Smooth muscle cell (in vitro differentiated cells): ENCODE data around the gene C11orf98. TPM values are rescaled to one million over a fixed set of nuclear protein-coding genes. Genes with fewer than 3 reads are reported as not detected.

ENCODE experiments used
- DNase-seq: peaks from one replicate; lab custom pipeline; 2025; ENCODE audit not compliant: unreplicated experiment; lab: John Stamatoyannopoulos, UW
- H2AFZ ChIP-seq: fragments of 200-600 bp; sonication (generic); 2 replicates; pipeline ENCODE4 v1.6.0; 2016; ENCODE audit warnings: antibody characterized with exemption, low read depth, mild to moderate bottlenecking
- H3F3A ChIP-seq: fragments of 200-600 bp; sonication (generic); 2 replicates; pipeline ENCODE4 v1.6.0; 2017; ENCODE audit warnings: antibody characterized with exemption, low read depth
- H3K27ac ChIP-seq: fragments of 200-600 bp; sonication (generic); 2 replicates; pipeline ENCODE4 v1.5.1; 2016; ENCODE audit warnings: low read depth, mild to moderate bottlenecking
- H3K27me3 ChIP-seq: fragments of 200-600 bp; sonication (generic); 2 replicates; pipeline ENCODE4 v1.6.1; 2016; ENCODE audit warnings: low read depth, mild to moderate bottlenecking
- H3K36me3 ChIP-seq: fragments of 200-600 bp; sonication (generic); 2 replicates; pipeline ENCODE4 v1.5.1; 2016; ENCODE audit warnings: low read depth
- H3K4me1 ChIP-seq: fragments of 200-600 bp; sonication (generic); 2 replicates; pipeline ENCODE4 v1.5.1; 2016; ENCODE audit warnings: low read depth
- H3K4me2 ChIP-seq: fragments of 200-600 bp; sonication (generic); 2 replicates; pipeline ENCODE4 v1.6.0; 2016; ENCODE audit warnings: mild to moderate bottlenecking
- H3K4me3 ChIP-seq: fragments of 200-600 bp; sonication (generic); 2 replicates; pipeline ENCODE4 v1.5.1; 2016; ENCODE audit warnings: mild to moderate bottlenecking
- H3K79me2 ChIP-seq: fragments of 200-600 bp; sonication (generic); 2 replicates; pipeline ENCODE4 v1.6.0; 2016; ENCODE audit warnings: low read depth, mild to moderate bottlenecking
- H3K9ac ChIP-seq: fragments of 200-600 bp; sonication (generic); 2 replicates; pipeline ENCODE4 v1.6.0; 2016; ENCODE audit warnings: low read depth
- H3K9me3 ChIP-seq: fragments of 200-600 bp; sonication (generic); replicated peaks from 2 replicates; pipeline ENCODE4 v1.5.1; 2016; ENCODE audit warnings: low read depth
- H4K20me1 ChIP-seq: fragments of 200-600 bp; sonication (generic); 2 replicates; pipeline ENCODE4 v1.6.0; 2016; ENCODE audit warnings: low read depth
- WGBS: methylation state at CpG from one replicate; pipeline ENCODE4 v1.1.7; 2016; ENCODE audit warnings: low lambda C conversion rate; 5-methylcytosine and 5-hydroxymethylcytosine counted together
- polyA plus RNA-seq: library from polyadenylated mRNA; unstranded; fragments of >200 nt; fragmentation: Nextera tagmentation; extraction: Ambion mirVana; gene quantifications from 2 replicates; pipeline ENCODE4 v1.2.1, GENCODE V29; 2016
- small RNA-seq: library from RNA; depleted of rRNA; stranded (forward); fragments of <200 nt; gene quantifications from one replicate; pipeline ENCODE3, GENCODE V24; 2014
- total RNA-seq: library from RNA; depleted of rRNA; stranded (reverse); fragments of >200 nt; gene quantifications from 2 replicates; pipeline ENCODE4 v1.2.3, GENCODE V29; 2014
- TF ChIP-seq, protein P1 (sequence below): fragments of 200-600 bp; sonication (generic); IDR thresholded peaks from 2 replicates; pipeline ENCODE4 v1.5.1; 2017; ENCODE audit warnings: borderline replicate concordance, mild to moderate bottlenecking, antibody characterized with exemption; ENCODE audit not compliant: insufficient read depth, poor library complexity, severe bottlenecking

Gene C11orf98
- total and polyA plus RNA-seq, 2 experiments from 2014 or later: 68.4 to 101 TPM

DNA sequence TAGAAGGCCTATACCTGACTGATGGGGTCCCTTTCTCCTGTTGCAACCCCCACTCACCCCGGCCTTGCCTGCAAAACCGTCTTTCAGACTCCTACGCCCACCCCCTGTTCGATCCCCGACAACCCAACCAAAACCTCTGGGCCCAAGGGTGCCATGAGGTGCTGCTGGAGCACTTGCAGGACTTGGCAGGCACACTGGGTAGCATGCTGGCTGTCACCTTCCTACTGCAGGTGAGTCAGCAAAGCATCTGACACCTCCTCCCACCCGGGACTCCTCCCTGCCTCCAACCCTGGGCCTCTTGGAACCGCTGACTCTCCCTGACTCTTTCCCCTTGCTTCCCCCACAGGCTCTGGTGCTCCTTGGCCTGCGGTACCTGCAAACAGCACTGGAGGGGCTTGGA lies 50.7 kb downstream of the C11orf98 start:
- no peak overlapping the region for H2AFZ ChIP-seq
- TF ChIP-seq, protein P1, sequence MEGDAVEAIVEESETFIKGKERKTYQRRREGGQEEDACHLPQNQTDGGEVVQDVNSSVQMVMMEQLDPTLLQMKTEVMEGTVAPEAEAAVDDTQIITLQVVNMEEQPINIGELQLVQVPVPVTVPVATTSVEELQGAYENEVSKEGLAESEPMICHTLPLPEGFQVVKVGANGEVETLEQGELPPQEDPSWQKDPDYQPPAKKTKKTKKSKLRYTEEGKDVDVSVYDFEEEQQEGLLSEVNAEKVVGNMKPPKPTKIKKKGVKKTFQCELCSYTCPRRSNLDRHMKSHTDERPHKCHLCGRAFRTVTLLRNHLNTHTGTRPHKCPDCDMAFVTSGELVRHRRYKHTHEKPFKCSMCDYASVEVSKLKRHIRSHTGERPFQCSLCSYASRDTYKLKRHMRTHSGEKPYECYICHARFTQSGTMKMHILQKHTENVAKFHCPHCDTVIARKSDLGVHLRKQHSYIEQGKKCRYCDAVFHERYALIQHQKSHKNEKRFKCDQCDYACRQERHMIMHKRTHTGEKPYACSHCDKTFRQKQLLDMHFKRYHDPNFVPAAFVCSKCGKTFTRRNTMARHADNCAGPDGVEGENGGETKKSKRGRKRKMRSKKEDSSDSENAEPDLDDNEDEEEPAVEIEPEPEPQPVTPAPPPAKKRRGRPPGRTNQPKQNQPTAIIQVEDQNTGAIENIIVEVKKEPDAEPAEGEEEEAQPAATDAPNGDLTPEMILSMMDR: no peak
- DNase-seq: no peak
- peaks cover 12% of the 10 kb centered on the region for H3F3A ChIP-seq
- no peaks in the 10 kb centered on the region for H3K27me3 ChIP-seq
- no peak overlapping the region for H3K9ac ChIP-seq
- peak overlapping the region; percentile 44 for H3K27ac ChIP-seq
- no peaks in the 10 kb centered on the region for H4K20me1 ChIP-seq
- no peaks in the 10 kb centered on the region for H3K36me3 ChIP-seq
- H3K4me2 ChIP-seq: no peak overlapping the region
- peaks cover 11% of the 10 kb centered on the region for H3K4me1 ChIP-seq
- no peak overlapping the region for H3K4me3 ChIP-seq
- WGBS: 73% methylated on average over 8 of the region's 8 CpGs
- H3K9me3 ChIP-seq: no peaks in the 10 kb centered on the region
- peaks cover 8% of the 10 kb centered on the region for H3K79me2 ChIP-seq

DNA sequence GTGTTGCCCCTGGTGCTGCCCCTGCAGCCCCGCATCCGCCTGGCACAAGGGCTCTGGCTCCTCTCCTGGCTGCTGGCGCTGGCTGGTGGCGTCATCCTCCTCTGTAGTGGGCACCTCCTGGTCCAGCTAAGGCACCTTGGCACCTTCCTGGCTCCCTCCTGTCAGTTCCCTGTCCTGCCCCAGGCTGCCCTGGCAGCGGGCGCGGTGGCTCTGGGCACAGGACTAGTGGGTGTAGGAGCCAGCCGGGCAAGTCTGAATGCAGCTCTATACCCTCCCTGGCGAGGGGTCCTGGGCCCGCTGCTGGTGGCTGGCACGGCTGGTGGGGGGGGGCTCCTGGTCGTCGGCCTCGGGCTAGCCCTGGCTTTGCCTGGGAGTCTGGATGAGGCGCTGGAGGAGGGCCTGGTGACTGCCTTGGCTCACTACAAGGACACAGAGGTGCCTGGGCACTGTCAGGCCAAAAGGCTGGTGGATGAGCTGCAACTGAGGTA lies 51.7 kb downstream of the C11orf98 start:
- no peak overlapping the region for H3K4me3 ChIP-seq
- H3K9ac ChIP-seq: no peak overlapping the region

More for the DNA sequence above, 51.7 kb downstream of the C11orf98 start:
- Histone ChIP-seq H3K9me3 (no peaks in the 10 kb centered on the region), H3F3A (peaks cover 12% of the 10 kb centered on the region), H3K4me1 (peaks cover 11% of the 10 kb centered on the region), H3K79me2 (peaks cover 8% of the 10 kb centered on the region), H2AFZ (no peak overlapping the region), H3K27me3 (no peaks in the 10 kb centered on the region), H3K27ac (no peak overlapping the region), H3K4me2 (peak overlapping the region; percentile 82), H4K20me1 (no peaks in the 10 kb centered on the region), H3K36me3 (no peaks in the 10 kb centered on the region)
- WGBS: 91% methylated on average over 15 of the region's 15 CpGs
- TF ChIP-seq, protein P1: no peak
- no peak for DNase-seq

Small RNA genes lying within 50 kb of the gene (small RNA-seq; reads per million reads assigned to genes)
- gene SNORA57: not detected

Other genes starting within 250 kb of the C11orf98 start
- gene SCGB1A1, start 246.2 kb downstream of the C11orf98 start, total RNA-seq: not detected in 2 replicates
- gene SCGB1A1, start 246.2 kb downstream of the C11orf98 start, polyA plus RNA-seq: not detected in 2 replicates
- 229 and 240 TPM in 2 replicates for gene AHNAK, start 118.4 kb downstream of the C11orf98 start, total RNA-seq
- 27.2 and 58.8 TPM in 2 replicates for gene AHNAK, start 118.4 kb downstream of the C11orf98 start, polyA plus RNA-seq
- gene EEF1G, start 91.3 kb downstream of the C11orf98 start, total RNA-seq: 773 and 864 TPM in 2 replicates
- 433 and 463 TPM in 2 replicates for gene EEF1G, start 91.3 kb downstream of the C11orf98 start, polyA plus RNA-seq
- 3.0 and 5.5 TPM in 2 replicates for gene TUT1, start 73.7 kb downstream of the C11orf98 start, total RNA-seq
- 15.9 and 18.6 TPM in 2 replicates for gene TUT1, start 73.7 kb downstream of the C11orf98 start, polyA plus RNA-seq
- gene MTA2, start 63.3 kb downstream of the C11orf98 start, total RNA-seq: 57.0 and 65.9 TPM in 2 replicates
- 20.5 and 22.7 TPM in 2 replicates for gene MTA2, start 63.3 kb downstream of the C11orf98 start, polyA plus RNA-seq
- 20.6 and 35.0 TPM in 2 replicates for gene EML3, start 52.4 kb downstream of the C11orf98 start, total RNA-seq
- 36.8 and 47.2 TPM in 2 replicates for gene EML3, start 52.4 kb downstream of the C11orf98 start, polyA plus RNA-seq
- gene ROM1, start 52.0 kb downstream of the C11orf98 start, total RNA-seq: 0.63 and 4.0 TPM in 2 replicates
- gene ROM1, start 52.0 kb downstream of the C11orf98 start, polyA plus RNA-seq: 0.91 and 1.4 TPM in 2 replicates
- gene B3GAT3, start 43.2 kb downstream of the C11orf98 start, total RNA-seq: 19.3 and 20.0 TPM in 2 replicates
- 66.9 and 73.8 TPM in 2 replicates for gene B3GAT3, start 43.2 kb downstream of the C11orf98 start, polyA plus RNA-seq
- 176 and 186 TPM in 2 replicates for gene GANAB, start 18.6 kb downstream of the C11orf98 start, total RNA-seq
- gene GANAB, start 18.6 kb downstream of the C11orf98 start, polyA plus RNA-seq: 194 and 225 TPM in 2 replicates
- gene INTS5, start 11.9 kb downstream of the C11orf98 start, total RNA-seq: 7.3 and 8.2 TPM in 2 replicates
- gene INTS5, start 11.9 kb downstream of the C11orf98 start, polyA plus RNA-seq: 11.9 and 13.2 TPM in 2 replicates
- gene CSKMT, start 102 bp upstream of the C11orf98 start, total RNA-seq: 1.3 and 4.9 TPM in 2 replicates
- gene CSKMT, start 102 bp upstream of the C11orf98 start, polyA plus RNA-seq: 1.4 and 9.8 TPM in 2 replicates
- gene UQCC3, start 6.5 kb upstream of the C11orf98 start, total RNA-seq: 5.5 and 7.7 TPM in 2 replicates
- gene UQCC3, start 6.5 kb upstream of the C11orf98 start, polyA plus RNA-seq: 14.4 and 16.7 TPM in 2 replicates
- 1.5 and 5.6 TPM in 2 replicates for gene LBHD1, start 7.1 kb upstream of the C11orf98 start, total RNA-seq
- 3.9 and 7.7 TPM in 2 replicates for gene LBHD1, start 7.1 kb upstream of the C11orf98 start, polyA plus RNA-seq
- gene UBXN1, start 13.9 kb upstream of the C11orf98 start, total RNA-seq: 52.2 and 58.1 TPM in 2 replicates
- 73.5 and 78.4 TPM in 2 replicates for gene UBXN1, start 13.9 kb upstream of the C11orf98 start, polyA plus RNA-seq
- gene LRRN4CL, start 24.3 kb upstream of the C11orf98 start, total RNA-seq: 0.76 and 1.3 TPM in 2 replicates
- not detected in 2 replicates for gene LRRN4CL, start 24.3 kb upstream of the C11orf98 start, polyA plus RNA-seq
- 76.4 and 79.7 TPM in 2 replicates for gene BSCL2, start 42.2 kb upstream of the C11orf98 start, total RNA-seq
- 115 and 123 TPM in 2 replicates for gene BSCL2, start 42.2 kb upstream of the C11orf98 start, polyA plus RNA-seq
- 0.18 TPM in 1 of 2 replicates, not detected in the other for gene GNG3, start 42.5 kb upstream of the C11orf98 start, total RNA-seq
- gene GNG3, start 42.5 kb upstream of the C11orf98 start, polyA plus RNA-seq: 0.18 and 1.2 TPM in 2 replicates
- gene HNRNPUL2, start 62.2 kb upstream of the C11orf98 start, total RNA-seq: 14.3 and 19.4 TPM in 2 replicates
- gene HNRNPUL2, start 62.2 kb upstream of the C11orf98 start, polyA plus RNA-seq: 3.6 and 4.5 TPM in 2 replicates
- 20.1 and 53.0 TPM in 2 replicates for gene TTC9C, start 63.3 kb upstream of the C11orf98 start, total RNA-seq
- 46.9 and 49.3 TPM in 2 replicates for gene TTC9C, start 63.3 kb upstream of the C11orf98 start, polyA plus RNA-seq
- 3.3 TPM in 2 replicates for gene ZBTB3, start 89.0 kb upstream of the C11orf98 start, total RNA-seq
- 2.9 and 3.6 TPM in 2 replicates for gene ZBTB3, start 89.0 kb upstream of the C11orf98 start, polyA plus RNA-seq
- 147 and 197 TPM in 2 replicates for gene POLR2G, start 96.4 kb upstream of the C11orf98 start, total RNA-seq
- 192 and 220 TPM in 2 replicates for gene POLR2G, start 96.4 kb upstream of the C11orf98 start, polyA plus RNA-seq
- gene TAF6L, start 106.2 kb upstream of the C11orf98 start, total RNA-seq: 10.5 and 11.9 TPM in 2 replicates
- gene TAF6L, start 106.2 kb upstream of the C11orf98 start, polyA plus RNA-seq: 18.6 and 27.2 TPM in 2 replicates
- gene TMEM179B, start 122.2 kb upstream of the C11orf98 start, total RNA-seq: 96.0 and 103 TPM in 2 replicates
- 113 and 125 TPM in 2 replicates for gene TMEM179B, start 122.2 kb upstream of the C11orf98 start, polyA plus RNA-seq
- gene TMEM223, start 126.8 kb upstream of the C11orf98 start, total RNA-seq: 43.2 and 47.8 TPM in 2 replicates
- 40.8 and 46.8 TPM in 2 replicates for gene TMEM223, start 126.8 kb upstream of the C11orf98 start, polyA plus RNA-seq
- 33.4 and 35.4 TPM in 2 replicates for gene NXF1, start 140.2 kb upstream of the C11orf98 start, total RNA-seq
- 46.5 and 78.8 TPM in 2 replicates for gene NXF1, start 140.2 kb upstream of the C11orf98 start, polyA plus RNA-seq
- 44.6 and 52.6 TPM in 2 replicates for gene STX5, start 166.8 kb upstream of the C11orf98 start, total RNA-seq
- gene STX5, start 166.8 kb upstream of the C11orf98 start, polyA plus RNA-seq: 67.9 and 69.0 TPM in 2 replicates
- not detected in 2 replicates for gene TEX54, start 167.6 kb upstream of the C11orf98 start, total RNA-seq
- 1.4 and 3.1 TPM in 2 replicates for gene TEX54, start 167.6 kb upstream of the C11orf98 start, polyA plus RNA-seq
- gene WDR74, start 174.4 kb upstream of the C11orf98 start, total RNA-seq: 19.3 and 36.6 TPM in 2 replicates
- 41.3 and 46.1 TPM in 2 replicates for gene WDR74, start 174.4 kb upstream of the C11orf98 start, polyA plus RNA-seq
- gene SLC3A2, start 215.7 kb upstream of the C11orf98 start, total RNA-seq: 181 and 248 TPM in 2 replicates
- 179 and 291 TPM in 2 replicates for gene SLC3A2, start 215.7 kb upstream of the C11orf98 start, polyA plus RNA-seq